Neutrophil (primary cell): ENCODE measurements around the gene DYNC1LI2.

ENCODE experiments used
- H3K27ac ChIP-seq: fragments of 200-600 bp; sonication (generic); 2 replicates; pipeline ENCODE4 v1.5.1; 2016; ENCODE audit warnings: mild to moderate bottlenecking, moderate library complexity
- H3K27me3 ChIP-seq: fragments of 200-600 bp; sonication (generic); 2 replicates; pipeline ENCODE4 v1.6.0; 2016; ENCODE audit warnings: mild to moderate bottlenecking
- H3K36me3 ChIP-seq: fragments of 200-600 bp; sonication (generic); 2 replicates; pipeline ENCODE4 v1.5.1; 2017
- H3K4me1 ChIP-seq, 2 experiments: fragments of 200-600 bp in 1 of 2; sonication (generic) in 1 of 2; 1 replicate in 1 of 2; 2 replicates in 1 of 2; pipeline versions ENCODE4 v1.5.1 to v1.6.1; 2013 to 2016; ENCODE audit warnings: low read depth in 1 of 2, low read length in 1 of 2, mild to moderate bottlenecking in 1 of 2, moderate library complexity in 1 of 2; ENCODE audit not compliant: control insufficient read depth in 1 of 2, insufficient read depth in 1 of 2
- H3K4me3 ChIP-seq, 2 experiments: fragments of 200-600 bp in 1 of 2; sonication (generic) in 1 of 2; 1 replicate in 1 of 2; 2 replicates in 1 of 2; pipeline ENCODE4 v1.5.1; 2013 to 2016; ENCODE audit warnings: low read depth in 1 of 2, low read length in 1 of 2, mild to moderate bottlenecking in 1 of 2, moderate library complexity in 1 of 2
- H3K9me3 ChIP-seq: fragments of 200-600 bp; sonication (generic); 2 replicates; pipeline ENCODE4 v1.5.1; 2016
- CTCF ChIP-seq: fragments of 200-600 bp; sonication (generic); IDR thresholded peaks from 2 replicates; pipeline ENCODE4 v1.5.1; 2016; ENCODE audit warnings: antibody characterized with exemption

Gene DYNC1LI2

GRCh38 chr16:66714062-66714461 lies 37.3 kb downstream of the DYNC1LI2 start:
- Histone ChIP-seq H3K36me3 (peaks cover 19% of the 10 kb centered on the region), H3K27ac (no peak overlapping the region), H3K4me1 (no peaks in the 10 kb centered on the region), H3K9me3 (no peaks in the 10 kb centered on the region), H3K4me3 (no peak overlapping the region), H3K27me3 (no peaks in the 10 kb centered on the region)
- TF ChIP-seq CTCF: no peak

- Histone ChIP-seq H3K36me3 (peaks cover 9% of the 10 kb centered on the region), H3K9me3 (no peaks in the 10 kb centered on the region), H3K27me3 (no peaks in the 10 kb centered on the region)
Measured at GRCh38 chr16:66713076-66713475, 38.3 kb downstream of the DYNC1LI2 start.

GRCh38 chr16:66712512-66712911 lies 38.9 kb downstream of the DYNC1LI2 start:
- Histone ChIP-seq H3K27ac (no peak overlapping the region), H3K36me3 (peaks cover 5% of the 10 kb centered on the region), H3K9me3 (no peaks in the 10 kb centered on the region), H3K4me3 (no peak overlapping the region), H3K4me1 (no peaks in the 10 kb centered on the region), H3K27me3 (no peaks in the 10 kb centered on the region)
- no peak for TF ChIP-seq CTCF

More at GRCh38 chr16:66713076-66713475, 38.3 kb downstream of the DYNC1LI2 start:
- H3K4me1 ChIP-seq: no peaks in the 10 kb centered on the region
- no peak overlapping the region for H3K27ac ChIP-seq
- no peak for TF ChIP-seq CTCF
- H3K4me3 ChIP-seq: no peak overlapping the region

GRCh38 chr16:66711581-66711980 lies 39.8 kb downstream of the DYNC1LI2 start:
- no peak for TF ChIP-seq CTCF
- Histone ChIP-seq H3K36me3 (no peaks in the 10 kb centered on the region), H3K4me3 (no peak overlapping the region), H3K9me3 (no peaks in the 10 kb centered on the region), H3K4me1 (no peaks in the 10 kb centered on the region), H3K27me3 (no peaks in the 10 kb centered on the region), H3K27ac (no peak overlapping the region)

GRCh38 chr16:66706506-66706880 lies 44.9 kb downstream of the DYNC1LI2 start:
- no peaks in the 10 kb centered on the region for H3K27me3 ChIP-seq
- no peak overlapping the region for H3K4me3 ChIP-seq
- no peaks in the 10 kb centered on the region for H3K9me3 ChIP-seq
- H3K4me1 ChIP-seq: peaks cover 3% of the 10 kb centered on the region in 2 experiments
- H3K36me3 ChIP-seq: no peaks in the 10 kb centered on the region
- TF ChIP-seq CTCF: no peak
- H3K27ac ChIP-seq: no peak overlapping the region
